ENCODE results near the gene UBASH3B.

UBASH3B gene

DNA sequence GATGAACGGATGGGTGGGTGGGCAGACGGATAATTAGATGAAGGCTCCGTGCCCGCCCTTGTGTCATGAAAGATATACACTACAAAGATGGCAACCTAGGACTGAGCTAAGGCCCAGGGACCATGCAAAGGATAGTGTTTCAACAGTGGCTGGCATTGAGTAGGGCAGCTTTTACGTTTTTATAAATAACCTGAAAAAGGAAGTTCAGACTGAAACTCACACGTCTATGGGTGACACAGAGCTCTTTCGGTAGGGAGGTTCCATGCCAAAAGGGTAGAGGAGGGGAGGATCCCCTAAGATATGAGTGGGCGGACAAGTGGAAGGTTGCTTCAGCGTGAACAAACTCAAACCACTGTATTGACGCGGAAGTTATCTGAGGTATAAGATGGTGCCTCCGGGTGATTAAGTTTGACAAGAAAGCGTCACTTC, 90.5 kb downstream of the UBASH3B start:
- Histone ChIP-seq H3K9me3 (ENCODE audit: insufficient read depth, low read length) (no peaks in the 10 kb centered on the region), H3K4me3 (ENCODE audit: low read length) (peak overlapping the region; percentile 52), H3K27ac (ENCODE audit: low read length) (peak overlapping the region; percentile 75), H3K9ac (ENCODE audit: low read length) (peak overlapping the region; percentile 41; the same call in 1 of the 2 replicates), H3K4me2 (ENCODE audit: low read length) (peak overlapping the region; percentile 71), H3K27me3 (ENCODE audit: low read depth, low read length) (peaks cover 9% of the 10 kb centered on the region), H3K79me2 (ENCODE audit: low read length) (no peaks in the 10 kb centered on the region), H3K4me1 (ENCODE audit: low read length) (peaks cover 60% of the 10 kb centered on the region), H4K20me1 (ENCODE audit: insufficient read depth, low read length) (no peaks in the 10 kb centered on the region), H3K36me3 (replicated peaks; ENCODE audit: low read depth, low read length) (no peaks in the 10 kb centered on the region), H2AFZ (ENCODE audit: low read depth, low read length) (peak overlapping the region; percentile 78)
- no peak for TF ChIP-seq EZH2phosphoT487 (IDR thresholded peaks at IDR 0.05; ENCODE audit: low read depth)
- TF ChIP-seq, protein P1, sequence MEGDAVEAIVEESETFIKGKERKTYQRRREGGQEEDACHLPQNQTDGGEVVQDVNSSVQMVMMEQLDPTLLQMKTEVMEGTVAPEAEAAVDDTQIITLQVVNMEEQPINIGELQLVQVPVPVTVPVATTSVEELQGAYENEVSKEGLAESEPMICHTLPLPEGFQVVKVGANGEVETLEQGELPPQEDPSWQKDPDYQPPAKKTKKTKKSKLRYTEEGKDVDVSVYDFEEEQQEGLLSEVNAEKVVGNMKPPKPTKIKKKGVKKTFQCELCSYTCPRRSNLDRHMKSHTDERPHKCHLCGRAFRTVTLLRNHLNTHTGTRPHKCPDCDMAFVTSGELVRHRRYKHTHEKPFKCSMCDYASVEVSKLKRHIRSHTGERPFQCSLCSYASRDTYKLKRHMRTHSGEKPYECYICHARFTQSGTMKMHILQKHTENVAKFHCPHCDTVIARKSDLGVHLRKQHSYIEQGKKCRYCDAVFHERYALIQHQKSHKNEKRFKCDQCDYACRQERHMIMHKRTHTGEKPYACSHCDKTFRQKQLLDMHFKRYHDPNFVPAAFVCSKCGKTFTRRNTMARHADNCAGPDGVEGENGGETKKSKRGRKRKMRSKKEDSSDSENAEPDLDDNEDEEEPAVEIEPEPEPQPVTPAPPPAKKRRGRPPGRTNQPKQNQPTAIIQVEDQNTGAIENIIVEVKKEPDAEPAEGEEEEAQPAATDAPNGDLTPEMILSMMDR (IDR thresholded peaks at IDR 0.05; ENCODE audit: low read depth, low read length) = no peak

DNA sequence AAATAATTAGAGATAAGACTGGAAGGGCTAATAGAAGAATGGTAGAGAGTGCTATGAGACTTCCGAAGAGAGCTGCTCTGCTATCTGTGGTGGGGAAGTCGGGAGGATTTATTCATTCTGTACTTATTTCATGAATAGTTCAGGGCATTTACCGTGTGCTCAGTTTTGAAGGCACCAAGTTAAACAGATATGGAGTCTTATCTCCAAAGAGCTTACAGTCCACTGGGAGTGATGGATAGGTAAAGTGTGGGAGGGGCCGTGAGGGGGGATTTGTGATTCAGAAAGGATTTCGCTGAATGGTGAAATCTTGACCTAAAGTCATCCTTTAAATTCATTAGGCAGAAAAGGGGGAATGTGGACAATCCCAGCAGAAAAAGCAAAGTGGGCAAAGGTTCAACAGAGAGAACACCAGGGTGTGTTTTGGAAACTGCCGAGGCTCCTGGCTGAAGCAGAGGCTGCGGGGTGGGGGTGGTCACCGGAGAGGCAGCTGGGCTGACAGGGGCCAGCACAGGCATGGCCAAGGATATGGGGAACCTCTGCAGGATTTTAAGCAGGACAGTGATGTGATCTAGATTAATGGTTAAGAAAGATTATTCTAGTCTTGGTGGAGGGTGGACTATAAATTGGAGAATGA, 91.2 kb downstream of the UBASH3B start:
- H3K27ac ChIP-seq (ENCODE audit: low read length) = peak overlapping the region; percentile 75
- no peaks in the 10 kb centered on the region for H3K79me2 ChIP-seq (ENCODE audit: low read length)
- peak overlapping the region; percentile 52 for H3K4me3 ChIP-seq (ENCODE audit: low read length)
- H3K36me3 ChIP-seq (replicated peaks; ENCODE audit: low read depth, low read length) = no peaks in the 10 kb centered on the region
- H3K4me2 ChIP-seq (ENCODE audit: low read length) = peak overlapping the region; percentile 71
- H3K4me1 ChIP-seq (ENCODE audit: low read length) = peaks cover 60% of the 10 kb centered on the region
- H3K9me3 ChIP-seq (ENCODE audit: insufficient read depth, low read length) = no peaks in the 10 kb centered on the region
- peak overlapping the region; percentile 23; the same call in 1 of the 2 replicates for H3K9ac ChIP-seq (ENCODE audit: low read length)
- no peak for TF ChIP-seq EZH2phosphoT487 (IDR thresholded peaks at IDR 0.05; ENCODE audit: low read depth)
- TF ChIP-seq, protein P1 (IDR thresholded peaks at IDR 0.05; ENCODE audit: low read depth, low read length) = no peak
- peak overlapping the region; percentile 78; the same call in 1 of the 2 replicates for H2AFZ ChIP-seq (ENCODE audit: low read depth, low read length)
- H4K20me1 ChIP-seq (ENCODE audit: insufficient read depth, low read length) = no peaks in the 10 kb centered on the region
- H3K27me3 ChIP-seq (ENCODE audit: low read depth, low read length) = peaks cover 9% of the 10 kb centered on the region

DNA sequence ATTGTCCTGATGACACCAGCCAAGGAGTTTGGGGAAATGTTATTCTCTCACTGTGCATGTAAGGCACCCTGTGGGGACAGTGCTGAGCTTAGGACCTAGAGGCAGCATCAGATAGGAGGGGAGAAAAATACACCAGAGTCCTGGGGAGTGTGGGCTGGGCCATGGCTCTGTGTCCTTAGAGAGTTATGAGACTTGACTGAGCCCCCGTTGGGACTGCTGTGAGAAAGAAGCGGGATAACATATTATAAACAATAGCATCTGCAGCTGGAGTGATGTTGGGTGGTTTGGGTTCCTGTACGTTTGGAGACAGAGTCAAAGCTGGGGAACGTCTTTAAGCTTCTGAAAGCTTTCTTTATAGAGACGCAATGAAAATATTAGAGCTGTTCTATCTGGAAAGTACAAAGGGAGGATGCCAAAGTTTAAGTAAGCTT, 91.8 kb downstream of the UBASH3B start:
- Histone ChIP-seq H3K27me3 (ENCODE audit: low read depth, low read length) (peaks cover 9% of the 10 kb centered on the region), H3K4me1 (ENCODE audit: low read length) (peaks cover 60% of the 10 kb centered on the region), H3K9ac (ENCODE audit: low read length) (no peak overlapping the region), H2AFZ (ENCODE audit: low read depth, low read length) (no peak overlapping the region), H3K4me2 (ENCODE audit: low read length) (no peak overlapping the region), H3K79me2 (ENCODE audit: low read length) (no peaks in the 10 kb centered on the region), H3K4me3 (ENCODE audit: low read length) (no peak overlapping the region), H3K27ac (ENCODE audit: low read length) (no peak overlapping the region), H4K20me1 (ENCODE audit: insufficient read depth, low read length) (no peaks in the 10 kb centered on the region), H3K36me3 (replicated peaks; ENCODE audit: low read depth, low read length) (no peaks in the 10 kb centered on the region), H3K9me3 (ENCODE audit: insufficient read depth, low read length) (no peaks in the 10 kb centered on the region)
- TF ChIP-seq, protein P1 (IDR thresholded peaks at IDR 0.05; ENCODE audit: low read depth, low read length) = no peak
- no peak for TF ChIP-seq EZH2phosphoT487 (IDR thresholded peaks at IDR 0.05; ENCODE audit: low read depth)

DNA sequence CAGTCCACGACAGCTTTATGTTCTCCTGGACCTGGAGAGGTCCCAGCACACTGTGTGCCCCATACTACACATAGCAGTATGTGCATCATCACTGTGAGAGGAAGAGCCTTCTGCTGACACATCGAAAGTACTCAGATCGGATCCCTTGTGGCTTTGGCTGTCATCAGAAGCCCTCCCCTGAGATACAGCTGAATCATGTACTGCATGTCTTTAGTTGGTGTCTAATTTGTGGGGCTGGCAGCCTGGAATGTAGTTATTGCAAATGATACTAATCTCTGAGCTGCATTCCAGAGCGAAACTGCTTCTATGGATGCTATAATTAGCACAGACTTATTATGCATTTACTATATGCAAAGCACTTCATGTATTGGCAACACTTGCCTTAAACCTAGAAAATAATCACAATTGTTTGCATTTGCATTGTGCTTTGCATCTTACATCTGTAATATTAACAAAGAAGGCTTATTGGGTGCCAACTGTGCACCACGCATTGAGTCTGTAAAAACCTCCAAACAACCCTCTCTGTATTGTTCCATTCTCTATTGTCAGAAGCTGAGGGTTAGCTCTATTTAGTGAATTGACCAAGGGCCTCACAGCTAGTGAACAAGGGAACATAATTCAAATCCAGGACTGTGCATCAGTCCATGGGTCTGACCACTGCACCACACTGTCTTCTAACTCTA, 93.6 kb downstream of the UBASH3B start:
- Histone ChIP-seq H3K4me1 (ENCODE audit: low read length) (peaks cover 57% of the 10 kb centered on the region), H3K4me2 (ENCODE audit: low read length) (peak overlapping the region; percentile 57), H3K4me3 (ENCODE audit: low read length) (peak overlapping the region; percentile 1; the same call in 1 of the 2 replicates), H3K36me3 (replicated peaks; ENCODE audit: low read depth, low read length) (no peaks in the 10 kb centered on the region), H3K9ac (ENCODE audit: low read length) (no peak overlapping the region), H3K27ac (ENCODE audit: low read length) (no peak overlapping the region), H3K9me3 (ENCODE audit: insufficient read depth, low read length) (no peaks in the 10 kb centered on the region), H2AFZ (ENCODE audit: low read depth, low read length) (no peak overlapping the region), H3K27me3 (ENCODE audit: low read depth, low read length) (peaks cover 12% of the 10 kb centered on the region), H3K79me2 (ENCODE audit: low read length) (no peaks in the 10 kb centered on the region), H4K20me1 (ENCODE audit: insufficient read depth, low read length) (no peaks in the 10 kb centered on the region)
- TF ChIP-seq, protein P1 (IDR thresholded peaks at IDR 0.05; ENCODE audit: low read depth, low read length) = no peak
- no peak for TF ChIP-seq EZH2phosphoT487 (IDR thresholded peaks at IDR 0.05; ENCODE audit: low read depth)
